HG03175 (cell line): ENCODE results near the gene BCL6.

ENCODE experiments used
- ATAC-seq: cut with Tn5 transposase; IDR thresholded peaks from one replicate; pipeline ENCODE4 v1.9.1; 2021; ENCODE audit warnings: mild to moderate bottlenecking, moderate library complexity; ENCODE audit not compliant: unreplicated experiment

The BCL6 gene

DNA sequence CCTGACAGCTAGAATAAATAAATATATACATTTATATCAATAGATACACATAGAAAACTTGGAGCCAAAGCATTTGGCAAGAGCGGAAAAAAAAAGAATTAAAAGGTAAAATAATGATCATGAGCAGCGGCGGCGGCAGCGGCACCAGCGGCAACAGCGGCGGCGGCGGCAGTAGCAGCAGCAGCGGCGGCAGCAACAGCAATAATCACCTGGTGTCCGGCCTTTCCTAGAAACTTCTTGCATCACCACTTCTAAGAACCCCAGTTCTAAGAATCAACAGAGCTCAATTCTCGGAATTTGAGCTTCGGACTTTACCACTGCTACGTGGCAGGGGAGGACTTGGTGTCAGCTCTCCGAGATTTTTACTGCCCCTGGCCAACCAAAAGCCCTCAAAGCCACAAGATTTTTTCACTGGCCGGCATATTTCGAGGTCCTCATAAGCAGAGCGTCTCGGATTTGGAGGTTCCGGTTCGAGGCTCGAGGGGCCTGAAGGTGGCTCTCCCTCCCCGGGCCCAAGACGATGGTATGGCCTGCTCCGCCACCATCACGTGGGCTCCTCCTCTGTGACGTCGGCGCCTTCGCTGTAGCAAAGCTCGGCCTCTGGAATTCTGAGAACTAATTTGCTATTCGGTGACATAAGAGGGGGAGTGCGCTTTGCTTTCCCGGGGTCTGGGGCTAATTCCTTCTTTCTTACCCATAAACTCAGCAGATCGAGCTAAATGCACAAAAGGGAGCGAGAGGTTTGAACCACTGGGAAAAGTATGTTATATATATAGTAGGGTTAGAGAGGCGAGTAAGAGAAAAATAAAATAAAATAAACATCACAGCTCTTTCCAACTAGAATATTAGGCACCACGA lies at the start of gene BCL6:
Gene BCL6, minus strand, starts transcription at position 268 of the 858 bp plus-strand sequence. CDS start 11,775 bp downstream, outside the sequence.
- ATAC-seq, result peak; percentile 70

DNA sequence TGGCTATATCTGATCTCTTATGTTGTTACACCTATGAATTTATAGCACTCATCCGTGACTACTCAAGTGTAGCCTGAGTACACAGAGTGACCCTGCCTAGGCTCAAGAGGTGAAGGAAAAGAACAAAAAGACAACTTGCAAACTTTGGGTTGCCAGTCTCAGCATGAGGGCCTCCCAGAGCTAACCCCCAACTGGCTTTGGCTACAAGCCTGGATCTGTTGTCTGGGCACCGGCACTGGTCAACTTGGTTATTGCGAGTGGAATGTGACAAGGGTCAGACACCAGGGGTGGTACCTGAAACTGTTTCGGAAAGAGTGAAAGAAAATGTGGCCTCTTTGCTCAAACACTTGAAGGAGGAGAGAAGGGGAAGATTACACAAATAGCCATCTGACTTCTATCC lies 49.5 kb upstream of the BCL6 start:
- ATAC-seq, result no peak

DNA sequence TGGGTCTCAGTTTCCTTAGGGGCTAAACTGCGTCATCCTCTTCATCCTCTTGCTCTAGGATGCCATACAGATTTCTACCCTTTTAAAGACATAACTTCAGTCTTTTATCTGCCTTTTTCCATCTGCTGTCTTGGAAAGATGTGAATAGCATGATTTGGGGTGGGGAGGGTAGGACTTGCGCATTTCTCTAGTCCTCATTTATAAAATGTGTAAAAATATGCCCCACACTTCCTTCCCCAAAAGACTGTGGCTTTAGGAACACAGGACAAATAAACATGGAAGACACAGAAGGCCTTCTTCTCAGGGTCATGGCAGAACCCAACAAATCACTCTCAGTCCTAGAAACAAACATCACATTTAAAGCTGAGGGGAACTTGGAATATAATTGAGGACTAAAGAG lies 48.4 kb upstream of the BCL6 start:
- ATAC-seq, result no peak

DNA sequence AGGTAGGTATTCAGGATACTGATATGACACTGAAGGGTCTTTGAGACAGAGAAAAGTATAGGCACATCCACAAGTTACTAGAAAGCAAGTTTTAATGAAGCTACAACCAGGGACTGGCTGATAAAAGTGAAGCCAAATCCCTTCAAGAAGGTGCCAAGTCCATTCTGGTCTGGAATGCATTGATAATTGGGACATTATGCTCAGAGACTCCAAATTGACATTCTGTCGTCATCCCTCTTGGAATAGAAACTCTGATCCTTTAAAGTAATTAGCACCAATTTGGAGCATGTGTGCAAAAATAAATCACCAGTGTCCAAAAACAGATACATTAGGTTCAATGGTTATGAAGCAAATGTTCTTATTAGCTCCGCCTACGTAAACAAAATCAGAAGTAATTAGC lies 47.3 kb upstream of the BCL6 start:
- no peak for ATAC-seq

DNA sequence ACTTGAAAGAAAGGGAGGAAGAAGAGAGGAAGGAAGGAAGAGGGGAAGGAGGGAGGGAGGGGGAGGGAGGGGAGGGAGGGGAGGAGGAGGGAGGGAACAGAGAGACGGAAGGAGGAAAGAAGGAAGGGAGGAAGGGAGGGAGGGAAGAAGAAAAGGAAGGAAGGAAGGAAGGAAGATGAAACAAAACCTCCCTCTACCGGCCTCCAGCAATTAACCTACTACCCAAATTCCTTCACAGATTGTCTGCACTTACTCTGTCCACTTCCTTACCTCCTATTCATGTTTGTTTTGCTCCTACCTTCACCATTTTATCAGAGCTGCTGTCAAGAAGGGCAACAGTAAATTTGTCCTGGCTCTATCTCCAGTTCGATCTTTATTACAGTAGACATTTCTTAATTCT lies 44.6 kb upstream of the BCL6 start:
- no peak for ATAC-seq

DNA sequence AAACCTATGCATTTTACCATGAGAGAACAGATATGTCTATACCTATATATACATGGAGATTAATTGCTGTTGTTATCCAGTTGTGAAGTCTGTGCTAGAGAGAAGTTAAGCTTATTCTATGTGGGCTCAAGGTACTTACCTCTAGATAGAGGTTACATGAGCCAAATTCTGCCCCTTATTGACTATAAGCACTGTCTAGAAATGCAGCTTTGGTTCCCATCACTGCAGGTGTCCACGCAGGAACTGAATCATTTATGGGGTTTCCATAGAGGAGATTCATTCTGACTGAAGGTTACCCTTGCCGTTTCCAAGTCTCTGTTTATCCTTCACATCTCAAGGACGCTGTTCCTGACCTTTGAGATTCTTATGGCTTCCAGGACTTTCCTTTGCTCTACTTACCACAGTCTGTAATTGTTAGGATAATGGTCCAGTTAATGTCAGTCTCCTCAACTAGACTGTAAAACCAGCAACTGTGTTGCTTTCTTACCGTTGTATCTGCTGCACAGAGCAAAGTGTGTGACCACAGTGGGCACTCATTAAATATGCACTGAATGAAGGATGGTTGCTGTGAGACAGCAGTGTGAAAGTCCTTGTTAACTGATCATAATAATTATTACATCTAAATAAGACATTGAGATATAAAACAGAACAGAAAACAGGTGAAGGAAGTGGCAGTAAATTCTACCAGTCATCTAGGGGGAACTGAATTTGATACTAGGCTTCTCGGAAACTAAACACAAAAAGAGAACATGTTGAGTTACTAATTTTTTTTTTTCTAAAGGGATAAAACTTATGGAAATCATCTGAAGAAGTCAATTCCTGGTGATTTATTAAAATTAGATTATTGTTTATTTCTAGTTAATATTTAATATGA lies 44.0 kb upstream of the BCL6 start:
- ATAC-seq, result no peak

DNA sequence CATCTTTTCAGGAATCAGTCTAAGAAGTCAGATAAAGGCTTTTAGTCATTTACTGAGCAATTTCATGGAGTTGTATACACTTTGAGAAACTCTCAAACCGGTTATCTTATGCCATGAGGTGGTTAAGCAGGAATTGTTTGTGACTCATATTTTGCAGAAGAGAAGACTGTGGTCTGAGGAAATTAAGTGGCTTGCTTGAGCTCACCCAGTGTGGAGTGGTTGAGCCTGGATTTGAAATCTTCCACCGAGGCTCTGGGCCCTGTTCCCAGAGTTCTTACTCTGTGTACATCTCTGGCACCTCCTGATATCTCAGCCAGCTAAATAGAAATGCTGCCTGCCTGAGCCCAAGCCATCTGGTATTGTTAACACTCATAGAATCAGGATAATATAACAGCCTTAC lies 37.8 kb upstream of the BCL6 start:
- ATAC-seq, result no peak

DNA sequence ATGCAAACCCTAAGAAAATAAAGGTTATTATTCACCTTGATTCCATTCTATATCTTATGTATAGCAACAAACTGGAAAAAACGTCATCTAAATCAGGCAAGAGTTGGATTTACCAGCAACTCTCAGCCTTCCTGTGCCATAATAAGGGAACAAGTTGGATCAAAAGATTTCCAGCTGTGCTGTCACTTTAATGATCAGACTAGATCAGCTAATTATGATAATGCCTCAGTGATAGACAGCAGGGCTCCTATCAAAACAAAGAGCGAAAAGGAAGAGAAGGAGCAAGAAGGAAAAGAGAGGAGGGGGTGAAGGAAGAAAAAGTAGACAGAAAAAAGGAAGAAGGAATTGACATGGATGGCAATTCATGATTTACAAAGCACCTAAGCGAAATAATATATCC lies 36.7 kb upstream of the BCL6 start:
- ATAC-seq, result no peak

DNA sequence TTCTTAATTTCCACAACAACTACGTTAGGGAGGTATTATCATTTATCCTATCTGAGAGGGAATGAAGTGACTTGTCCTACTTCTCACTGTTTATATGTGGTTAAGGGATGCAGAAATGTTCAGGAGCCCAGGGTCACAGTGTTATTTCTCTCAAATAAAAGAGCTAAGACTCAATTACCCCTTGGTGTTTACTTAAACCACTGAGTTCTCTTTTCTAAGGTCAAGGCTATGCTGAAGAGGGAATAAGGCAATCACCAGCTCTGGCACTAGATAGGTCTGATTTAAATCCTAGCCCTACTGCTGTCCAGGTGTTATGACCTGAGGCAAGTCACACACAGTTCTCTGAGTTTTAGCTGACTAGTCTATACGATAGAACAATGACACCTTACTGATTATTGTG lies 35.7 kb upstream of the BCL6 start:
- ATAC-seq, result no peak

DNA sequence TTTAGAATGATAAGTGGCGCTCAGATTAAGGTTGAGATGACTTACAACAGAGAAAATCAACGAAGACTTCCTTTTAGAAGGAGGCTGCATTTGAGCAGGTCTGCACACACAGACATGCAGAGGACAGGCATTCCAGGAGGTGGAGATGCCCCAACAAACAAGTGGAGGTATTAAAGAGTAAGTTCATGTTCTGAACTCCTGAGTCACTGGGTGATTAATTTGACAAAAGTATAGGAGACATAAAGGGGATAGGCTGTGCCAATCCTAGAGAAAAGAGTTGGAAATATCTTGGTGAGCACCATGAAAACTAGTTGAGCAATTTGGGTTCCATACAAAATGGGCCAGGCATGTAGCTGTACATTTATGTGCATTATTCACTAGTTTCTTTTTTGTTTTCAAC lies 33.5 kb upstream of the BCL6 start:
- no peak for ATAC-seq

DNA sequence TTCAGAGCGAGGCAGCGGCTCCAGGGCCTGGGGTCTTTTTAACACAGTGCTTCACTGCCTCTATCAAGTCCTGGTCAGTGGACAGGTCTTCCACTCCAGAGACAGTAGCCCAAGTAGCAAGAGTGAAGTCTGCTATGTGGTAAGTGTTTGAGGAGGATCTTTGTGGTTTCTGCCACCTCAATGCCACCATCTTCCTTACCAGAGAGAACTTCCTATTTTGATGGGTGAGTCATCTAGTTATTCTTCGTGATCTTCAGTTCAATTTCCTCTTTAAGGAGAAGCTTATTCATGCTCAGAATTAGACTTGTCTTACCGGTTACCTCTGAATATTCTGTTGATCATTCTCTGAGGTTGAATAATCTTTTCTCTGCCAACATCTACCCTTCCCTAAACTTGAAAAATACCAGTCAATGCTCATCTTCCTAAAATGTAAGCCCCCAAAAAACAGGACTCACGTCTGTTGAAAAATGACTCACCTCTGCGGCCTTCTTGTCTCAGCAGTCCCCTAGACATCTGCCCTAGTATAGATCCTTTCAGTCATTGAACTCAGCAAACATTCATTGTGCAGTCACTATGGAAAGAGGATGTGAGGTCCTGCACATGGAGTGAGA lies 32.2 kb upstream of the BCL6 start:
- ATAC-seq, result peak; percentile 42

DNA sequence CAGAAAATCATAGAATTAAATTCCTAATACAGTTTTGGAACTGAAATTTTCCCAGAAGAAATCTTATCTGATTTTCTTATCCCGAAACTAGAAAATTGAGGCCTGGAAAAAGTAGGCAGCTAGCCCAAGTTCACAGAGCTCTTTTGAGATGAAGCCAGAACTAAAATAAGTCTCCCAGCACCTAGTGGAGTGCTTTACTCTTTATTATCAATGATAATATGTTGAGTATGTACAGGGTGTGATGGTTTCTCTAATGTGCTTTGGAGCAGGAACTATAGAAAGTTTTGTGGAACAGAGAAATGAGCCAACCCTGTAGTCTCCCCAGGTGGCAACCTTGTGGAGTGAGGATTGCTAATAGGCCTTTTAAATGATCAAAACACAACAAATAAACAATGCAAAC lies 30.3 kb upstream of the BCL6 start:
- ATAC-seq, result no peak

DNA sequence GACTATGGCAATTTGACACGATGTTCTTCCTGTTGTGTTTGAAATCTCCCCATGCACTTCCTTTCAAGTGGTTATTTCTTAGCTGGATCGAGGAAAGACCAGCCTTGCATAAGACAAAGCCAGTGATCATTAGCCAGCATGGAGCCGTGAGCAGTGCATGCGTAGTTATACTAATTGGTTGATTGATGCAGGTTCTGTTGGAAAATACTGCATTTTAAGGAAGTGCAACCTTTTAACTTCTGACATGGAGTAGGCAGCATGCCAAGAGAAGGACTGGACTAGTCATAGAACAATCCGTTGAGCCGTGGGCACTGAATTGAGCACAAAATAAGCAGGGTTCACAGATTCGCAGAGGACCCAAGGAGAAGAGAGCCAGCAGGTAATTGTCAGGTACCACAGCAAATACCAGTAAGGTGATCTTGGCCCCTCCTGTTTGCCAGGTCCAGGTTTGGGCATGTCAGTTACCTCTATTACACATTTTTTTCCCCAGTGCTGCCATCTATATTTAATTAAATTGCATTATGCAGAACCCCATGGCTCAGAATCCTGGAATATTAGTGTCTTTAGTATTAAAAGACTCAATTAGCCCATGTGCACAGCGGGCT lies 29.0 kb upstream of the BCL6 start:
- no peak for ATAC-seq

DNA sequence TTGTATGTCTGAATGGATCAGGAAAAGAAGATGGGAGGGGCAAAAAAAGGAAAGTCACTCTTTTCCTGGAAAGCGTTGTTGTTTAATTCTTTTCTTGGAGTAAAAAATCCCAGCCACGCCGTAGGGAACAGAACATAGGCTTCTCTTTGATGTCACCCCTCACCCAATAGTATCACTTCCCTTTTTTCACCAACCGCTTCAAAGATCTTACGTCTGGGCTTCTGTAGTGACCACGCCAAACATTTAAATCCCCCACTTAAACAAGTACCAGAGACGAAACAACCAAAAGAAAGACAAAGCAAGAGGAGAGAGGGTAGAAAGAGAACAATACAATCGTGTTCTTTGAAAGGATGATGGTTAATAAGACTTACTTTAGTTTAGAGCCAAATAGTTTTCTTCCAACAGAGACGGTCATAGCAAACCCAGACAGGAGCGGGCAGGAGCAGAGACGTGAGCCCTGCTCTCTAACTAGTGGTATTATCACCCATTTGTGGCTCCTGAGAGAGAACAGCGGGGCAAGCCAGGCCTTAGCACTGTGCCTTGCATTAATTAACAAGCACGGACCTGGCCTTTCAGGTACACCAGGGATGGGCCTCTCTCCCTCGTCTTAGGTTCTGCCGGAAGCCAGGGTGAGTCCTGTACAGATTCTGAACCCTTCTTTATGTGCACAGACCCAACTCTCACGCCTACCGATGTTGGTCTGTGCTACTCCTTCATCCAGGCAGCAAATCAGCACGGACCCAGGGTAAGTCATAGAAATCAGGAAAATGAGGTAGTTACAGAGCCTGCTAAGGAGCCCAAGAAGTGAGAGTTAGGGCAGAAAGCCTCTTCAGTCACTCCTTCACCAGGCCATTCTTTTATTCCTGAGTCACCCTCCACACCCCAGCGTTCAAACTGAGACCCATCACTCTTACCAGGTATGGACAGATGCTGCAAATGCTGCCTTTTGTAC lies 28.2 kb upstream of the BCL6 start:
- peak; percentile 82 for ATAC-seq

DNA sequence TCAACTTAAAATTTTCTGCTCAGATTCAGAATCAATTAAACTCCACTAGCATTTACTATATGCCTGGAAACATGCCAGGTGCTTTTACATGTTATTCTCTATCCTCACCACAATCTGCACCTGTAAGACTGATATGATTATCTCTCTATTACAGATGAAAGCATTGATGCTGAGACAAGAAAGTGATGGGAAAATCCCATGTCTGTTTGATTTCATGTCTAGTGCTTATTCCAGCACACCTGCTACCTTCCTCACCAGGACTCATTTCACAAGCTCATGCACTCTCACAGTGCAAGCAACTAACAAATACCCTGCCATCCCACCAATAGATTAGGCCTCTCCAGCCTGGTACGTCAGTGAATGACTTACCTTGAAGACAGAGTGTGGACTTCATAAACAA lies 25.0 kb upstream of the BCL6 start:
- peak; percentile 40 for ATAC-seq

DNA sequence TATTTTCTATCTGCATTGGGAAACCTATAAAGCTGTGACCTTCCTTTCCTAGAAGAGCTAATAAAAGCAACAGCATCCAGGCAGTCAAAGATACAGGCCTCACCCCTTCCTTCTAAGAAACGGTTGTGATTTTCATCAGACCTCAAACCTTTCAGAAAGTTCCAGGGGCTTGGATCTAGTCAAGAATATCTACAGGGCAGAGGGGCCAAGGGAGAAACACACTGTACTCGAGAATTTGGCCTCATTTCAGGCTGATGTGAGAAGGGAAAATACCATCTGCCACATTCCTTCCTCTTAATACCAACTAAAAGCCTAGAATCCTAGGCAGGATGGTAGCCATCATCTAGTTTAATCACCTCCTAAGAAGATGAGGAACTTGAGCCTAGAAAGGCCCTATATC lies 24.5 kb upstream of the BCL6 start:
- no peak for ATAC-seq

DNA sequence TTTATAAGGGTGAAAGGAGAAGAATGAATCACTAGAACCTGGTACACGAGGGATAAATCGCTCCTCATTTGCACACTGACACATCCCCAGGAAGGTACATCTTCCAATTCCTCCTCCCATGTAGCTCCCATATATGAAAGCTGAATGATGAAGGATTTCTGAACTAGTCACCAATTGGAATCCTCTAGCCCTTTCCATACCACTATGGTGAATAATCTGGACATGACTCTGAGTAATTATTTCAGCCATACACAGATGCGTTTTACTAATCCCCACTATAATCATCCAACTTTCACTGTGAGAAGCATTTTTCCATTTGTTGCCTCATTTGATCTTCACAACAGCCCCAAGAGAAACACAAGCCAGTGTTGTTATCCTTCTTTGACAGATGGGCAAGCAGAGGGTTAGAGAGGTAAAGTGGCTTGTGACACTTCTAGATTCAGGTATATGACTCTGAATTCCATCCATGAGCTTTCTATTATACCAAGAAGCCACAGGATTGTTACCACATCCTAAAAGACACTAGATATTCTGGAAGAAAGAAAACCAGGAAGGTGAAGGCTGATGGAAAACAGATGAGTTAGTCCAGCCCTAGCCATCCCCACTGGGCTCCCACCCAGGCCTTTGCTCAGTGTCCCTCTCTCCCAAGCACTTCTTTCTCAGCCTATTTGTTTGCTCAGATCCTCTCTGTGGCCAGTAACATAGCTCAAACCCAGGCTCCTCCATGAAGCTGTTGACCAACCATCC lies 22.2 kb upstream of the BCL6 start:
- ATAC-seq, result no peak

DNA sequence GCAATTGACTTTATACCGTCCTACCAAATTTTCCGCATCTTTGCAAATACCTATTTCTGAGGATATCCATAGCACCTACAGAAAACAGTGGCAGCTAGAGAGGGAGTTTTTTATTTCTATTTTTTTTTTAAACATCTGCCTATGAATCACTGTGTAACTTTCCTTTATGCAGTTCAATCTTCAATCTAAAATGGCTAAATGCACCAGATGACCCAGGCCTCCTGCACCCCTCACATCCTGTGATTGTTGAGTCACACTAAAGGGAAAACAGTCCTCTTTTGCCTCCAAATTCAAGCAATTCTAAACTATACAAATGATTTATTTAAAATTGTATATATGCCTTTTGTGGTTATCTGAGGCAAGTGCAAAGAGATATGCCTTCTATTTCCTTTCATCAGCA lies 20.1 kb upstream of the BCL6 start:
- ATAC-seq, result no peak

DNA sequence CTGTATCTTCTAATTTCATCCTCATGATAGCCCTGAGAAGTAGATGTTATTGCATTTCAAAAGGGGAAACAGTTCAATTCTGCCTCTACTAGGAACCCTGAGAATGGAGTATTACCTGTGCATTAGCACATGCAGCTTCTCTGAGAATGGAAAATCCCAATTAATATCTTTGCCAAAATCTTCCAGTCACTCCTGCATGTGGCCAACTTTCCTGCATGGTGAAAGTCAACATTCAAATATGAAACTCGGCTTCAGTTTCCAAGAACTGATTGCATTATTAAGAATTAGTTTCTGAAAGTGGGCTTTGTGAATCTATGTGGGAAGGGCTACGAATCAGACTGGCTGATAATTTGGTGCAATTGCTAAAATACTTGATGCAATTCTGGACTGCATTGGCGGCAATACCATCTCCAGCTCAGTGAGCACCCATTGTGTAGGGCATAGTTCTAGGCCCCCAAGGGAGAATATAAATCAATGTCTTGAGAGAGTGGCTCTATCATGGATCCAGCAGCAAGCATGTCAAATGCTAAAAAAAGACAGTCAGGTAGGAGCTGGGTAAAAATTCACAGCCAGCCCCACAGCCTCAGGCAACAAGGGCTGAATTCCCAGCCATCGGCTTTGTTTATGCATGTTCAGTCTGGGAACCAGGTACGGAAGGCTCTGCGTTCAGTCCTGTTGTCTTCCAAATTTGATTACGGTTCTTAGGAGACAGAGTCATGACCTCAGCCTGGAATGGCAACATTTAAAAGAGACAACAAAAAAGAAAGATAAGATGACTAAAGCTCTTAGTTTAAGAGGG lies 18.8 kb upstream of the BCL6 start:
- no peak for ATAC-seq
